GM04504 (cell line): ENCODE results near the gene SLC31A2.

Source experiments
- DNase-seq: peaks from one replicate; pipeline ENCODE4 v3.0.0-alpha.2; 2012; ENCODE audit warnings: low read depth

Gene SLC31A2

GRCh38 chr9:113186137-113186755 lies 35.4 kb downstream of the SLC31A2 start:
- DNase-seq, result no peak

GRCh38 chr9:113187929-113188595 lies 37.3 kb downstream of the SLC31A2 start:
- DNase-seq, result peak; percentile 85

GRCh38 chr9:113192455-113192854 lies 41.6 kb downstream of the SLC31A2 start:
- no peak for DNase-seq

GRCh38 chr9:113199683-113200329 lies 49.0 kb downstream of the SLC31A2 start:
- no peak for DNase-seq

- DNase-seq, result no peak
Measured at GRCh38 chr9:113205432-113205831, 54.6 kb downstream of the SLC31A2 start.

GRCh38 chr9:113205861-113206260 lies 55.1 kb downstream of the SLC31A2 start:
- DNase-seq, result no peak

GRCh38 chr9:113210815-113211214 lies 60.0 kb downstream of the SLC31A2 start:
- no peak for DNase-seq
